HepG2 (cell line): ENCODE data around the gene HSD17B8. TPM values are rescaled to one million over a fixed set of nuclear protein-coding genes. Genes with fewer than 3 reads are reported as not detected.
A peak's percentile ranks its signal among the peaks of the same experiment; 100 is the strongest.

Experiments
- BHLHE40 ChIP-seq: IDR thresholded peaks from 2 replicates; pipeline ENCODE4 v1.6.1; 2011; ENCODE audit warnings: low read length, improper control_type of control experiment
- FOXK1 ChIP-seq: sonication (generic); formaldehyde crosslinking; IDR thresholded peaks from 2 replicates; pipeline ENCODE4 v1.4.0; 2020; ENCODE audit warnings: low read depth, missing genetic modification reagents, borderline replicate concordance
- HMGA1 ChIP-seq: sonication (generic); formaldehyde crosslinking; conservative IDR thresholded peaks from 2 replicates; pipeline ENCODE4 v1.4.0; 2020; ENCODE audit warnings: missing genetic modification reagents
- MTF2 ChIP-seq: sonication (generic); formaldehyde crosslinking; IDR thresholded peaks from 2 replicates; pipeline ENCODE4 v1.5.0; 2020; ENCODE audit warnings: missing genetic modification reagents, borderline replicate concordance
- NAIF1 ChIP-seq: sonication (generic); formaldehyde crosslinking; IDR thresholded peaks from 2 replicates; pipeline ENCODE4 v1.5.0; 2020; ENCODE audit warnings: mild to moderate bottlenecking, missing genetic modification reagents, borderline replicate concordance
- RBM22 ChIP-seq: fragments of 200-400 bp; formaldehyde crosslinking; optimal IDR thresholded peaks from 2 replicates; pipeline ENCODE3; 2017; ENCODE audit warnings: mild to moderate bottlenecking, low read length, moderate library complexity
- SETDB1 ChIP-seq: sonication (generic); formaldehyde crosslinking; IDR thresholded peaks from 2 replicates; pipeline ENCODE4 v1.5.1; 2020; ENCODE audit warnings: missing genetic modification reagents, mild to moderate bottlenecking, borderline replicate concordance
- SMYD3 ChIP-seq: sonication (generic); formaldehyde crosslinking; IDR thresholded peaks from 2 replicates; pipeline ENCODE4 v1.8.1; 2023; ENCODE audit warnings: mild to moderate bottlenecking, missing genetic modification reagents
- SNRNP70 ChIP-seq: fragments of 200-400 bp; formaldehyde crosslinking; IDR thresholded peaks from 2 replicates; pipeline ENCODE4 v1.6.1; 2017; ENCODE audit warnings: mild to moderate bottlenecking, low read depth, low read length, moderate library complexity
- polyA plus RNA-seq, 8 experiments: library from polyadenylated mRNA; depleted of rRNA in 3 of 8; stranded (reverse) in 7 of 8; unstranded in 1 of 8; fragments of >200 nt; fragmentation: Illumina TruSeq in 4 of 8; extraction: Trizol in 4 of 8; gene quantifications; 2 replicates each; pipeline versions ENCODE4 v1.2.1 to v1.2.3, GENCODE V29; 2011 to 2016; ENCODE audit warnings: low read depth in 4 of 8, missing spikeins in 1 of 8, mixed read lengths in 1 of 8; ENCODE audit not compliant: insufficient read depth in 1 of 8
- total RNA-seq, 5 experiments: library from RNA; depleted of rRNA; stranded (reverse); fragments of >200 nt; fragmentation: Illumina TruSeq; extraction: Trizol; gene quantifications; 2 replicates each; pipeline ENCODE4 v1.2.3, GENCODE V29; 2016; ENCODE audit warnings: low read depth in 1 of 5
- TF ChIP-seq, protein P1 (sequence below): sonication (generic); formaldehyde crosslinking; IDR thresholded peaks from 2 replicates; pipeline ENCODE4 v1.4.0; 2020; ENCODE audit warnings: missing genetic modification reagents
- TF ChIP-seq, protein P2 (sequence below): sonication (generic); formaldehyde crosslinking; IDR thresholded peaks from 2 replicates; pipeline ENCODE4 v1.5.0; 2020; ENCODE audit warnings: missing genetic modification reagents, mild to moderate bottlenecking, borderline replicate concordance
- TF ChIP-seq, protein P3 (sequence below): sonication (generic); formaldehyde crosslinking; IDR thresholded peaks from 2 replicates; pipeline ENCODE4 v1.4.0; 2020; ENCODE audit warnings: mild to moderate bottlenecking, missing genetic modification reagents
- TF ChIP-seq, protein P4 (sequence below): sonication (generic); formaldehyde crosslinking; IDR thresholded peaks from 2 replicates; pipeline ENCODE4 v1.9.0; 2021; ENCODE audit warnings: missing genetic modification reagents, borderline replicate concordance
- TF ChIP-seq, protein P5 (sequence below), 2 experiments: sonication (generic) in 1 of 2; formaldehyde crosslinking in 1 of 2; IDR thresholded peaks; 2 replicates each; pipeline versions ENCODE4 v1.5.1 to v1.6.1; 2011 to 2020; ENCODE audit warnings: borderline replicate concordance in 1 of 2, low read depth in 1 of 2, low read length in 1 of 2, mild to moderate bottlenecking in 1 of 2, missing genetic modification reagents in 1 of 2, moderate library complexity in 1 of 2
- TF ChIP-seq, protein P6 (sequence below): IDR thresholded peaks from 2 replicates; pipeline ENCODE4 v1.6.1; 2016; ENCODE audit warnings: missing compliant biosample characterization, missing genetic modification reagents, borderline replicate concordance

The HSD17B8 gene
- total and polyA plus RNA-seq, 2 of the 13 experiments (the other 11 are each of a cell fraction or from before 2014, with no cell fraction given): 12.6 to 20.1 TPM

DNA sequence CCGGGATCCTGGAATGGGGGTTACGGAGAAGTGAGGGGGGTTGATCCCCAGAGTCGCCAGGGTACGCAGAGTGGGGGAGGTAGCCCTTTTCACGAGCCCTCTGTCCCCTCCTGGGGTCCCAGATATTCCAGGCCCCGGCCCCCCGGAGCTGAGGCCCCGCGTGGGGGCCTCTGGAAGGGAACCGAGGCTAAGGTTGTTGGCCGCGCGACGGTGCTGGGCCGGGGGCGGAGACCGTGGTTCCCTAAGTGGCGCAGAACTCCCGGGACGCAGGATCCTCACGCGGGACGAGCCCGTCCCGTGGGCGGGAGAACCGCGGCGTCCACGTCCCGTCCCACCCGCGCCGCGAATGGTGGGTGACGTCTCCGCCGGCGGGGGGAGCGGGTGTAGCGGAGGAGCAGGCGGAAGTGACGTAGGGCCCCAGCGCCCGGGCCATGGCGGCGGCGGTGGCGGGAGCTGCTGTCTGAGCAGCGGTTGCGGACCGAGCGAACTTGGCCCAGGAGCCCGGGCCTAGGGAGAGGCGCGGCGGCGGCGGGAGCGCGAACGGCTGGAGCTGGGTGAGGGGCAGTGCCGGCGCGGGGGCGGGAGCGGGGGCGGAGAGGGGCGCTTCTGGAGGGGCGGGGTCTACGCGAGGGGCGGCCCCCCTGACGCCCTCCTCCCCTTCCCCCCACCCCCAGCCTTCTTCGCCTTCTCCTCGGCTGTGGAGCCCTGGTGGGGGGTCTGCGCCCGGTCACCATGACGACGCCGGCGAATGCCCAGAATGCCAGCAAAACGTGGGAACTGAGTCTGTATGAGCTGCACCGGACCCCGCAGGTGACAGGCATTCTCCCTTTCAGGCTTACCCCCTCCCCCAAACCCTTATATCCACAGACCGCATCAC, 3.9 kb downstream of the HSD17B8 start, which contains the start of gene RING1 (continued):
- TF ChIP-seq, protein P1, sequence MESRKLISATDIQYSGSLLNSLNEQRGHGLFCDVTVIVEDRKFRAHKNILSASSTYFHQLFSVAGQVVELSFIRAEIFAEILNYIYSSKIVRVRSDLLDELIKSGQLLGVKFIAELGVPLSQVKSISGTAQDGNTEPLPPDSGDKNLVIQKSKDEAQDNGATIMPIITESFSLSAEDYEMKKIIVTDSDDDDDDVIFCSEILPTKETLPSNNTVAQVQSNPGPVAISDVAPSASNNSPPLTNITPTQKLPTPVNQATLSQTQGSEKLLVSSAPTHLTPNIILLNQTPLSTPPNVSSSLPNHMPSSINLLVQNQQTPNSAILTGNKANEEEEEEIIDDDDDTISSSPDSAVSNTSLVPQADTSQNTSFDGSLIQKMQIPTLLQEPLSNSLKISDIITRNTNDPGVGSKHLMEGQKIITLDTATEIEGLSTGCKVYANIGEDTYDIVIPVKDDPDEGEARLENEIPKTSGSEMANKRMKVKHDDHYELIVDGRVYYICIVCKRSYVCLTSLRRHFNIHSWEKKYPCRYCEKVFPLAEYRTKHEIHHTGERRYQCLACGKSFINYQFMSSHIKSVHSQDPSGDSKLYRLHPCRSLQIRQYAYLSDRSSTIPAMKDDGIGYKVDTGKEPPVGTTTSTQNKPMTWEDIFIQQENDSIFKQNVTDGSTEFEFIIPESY (CRISPR knock-in tag): no peak
- TF ChIP-seq, protein P2, sequence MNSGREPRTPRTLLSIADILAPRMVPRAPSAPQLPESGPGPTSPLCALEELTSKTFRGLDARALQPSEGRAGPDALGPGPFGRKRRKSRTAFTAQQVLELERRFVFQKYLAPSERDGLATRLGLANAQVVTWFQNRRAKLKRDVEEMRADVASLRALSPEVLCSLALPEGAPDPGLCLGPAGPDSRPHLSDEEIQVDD (CRISPR knock-in tag): peak; percentile 91; the same call in 1 of the 2 replicates
- TF ChIP-seq HMGA1 (no peak), SMYD3 (no peak), SNRNP70 (no peak), BHLHE40 (0 out of 2 replicates have a peak, but pooled peaks have one; percentile 12), RBM22 (no peak), NAIF1 (CRISPR knock-in tag) (no peak), MTF2 (CRISPR knock-in tag) (peak; percentile 1; the same call in 1 of the 2 replicates), FOXK1 (CRISPR knock-in tag) (peak; percentile 66; the same call in 1 of the 2 replicates), SETDB1 (CRISPR knock-in tag) (no peak)
- TF ChIP-seq, protein P3, sequence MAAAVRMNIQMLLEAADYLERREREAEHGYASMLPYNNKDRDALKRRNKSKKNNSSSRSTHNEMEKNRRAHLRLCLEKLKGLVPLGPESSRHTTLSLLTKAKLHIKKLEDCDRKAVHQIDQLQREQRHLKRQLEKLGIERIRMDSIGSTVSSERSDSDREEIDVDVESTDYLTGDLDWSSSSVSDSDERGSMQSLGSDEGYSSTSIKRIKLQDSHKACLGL (CRISPR knock-in tag): peak; percentile 92
- TF ChIP-seq, protein P4, sequence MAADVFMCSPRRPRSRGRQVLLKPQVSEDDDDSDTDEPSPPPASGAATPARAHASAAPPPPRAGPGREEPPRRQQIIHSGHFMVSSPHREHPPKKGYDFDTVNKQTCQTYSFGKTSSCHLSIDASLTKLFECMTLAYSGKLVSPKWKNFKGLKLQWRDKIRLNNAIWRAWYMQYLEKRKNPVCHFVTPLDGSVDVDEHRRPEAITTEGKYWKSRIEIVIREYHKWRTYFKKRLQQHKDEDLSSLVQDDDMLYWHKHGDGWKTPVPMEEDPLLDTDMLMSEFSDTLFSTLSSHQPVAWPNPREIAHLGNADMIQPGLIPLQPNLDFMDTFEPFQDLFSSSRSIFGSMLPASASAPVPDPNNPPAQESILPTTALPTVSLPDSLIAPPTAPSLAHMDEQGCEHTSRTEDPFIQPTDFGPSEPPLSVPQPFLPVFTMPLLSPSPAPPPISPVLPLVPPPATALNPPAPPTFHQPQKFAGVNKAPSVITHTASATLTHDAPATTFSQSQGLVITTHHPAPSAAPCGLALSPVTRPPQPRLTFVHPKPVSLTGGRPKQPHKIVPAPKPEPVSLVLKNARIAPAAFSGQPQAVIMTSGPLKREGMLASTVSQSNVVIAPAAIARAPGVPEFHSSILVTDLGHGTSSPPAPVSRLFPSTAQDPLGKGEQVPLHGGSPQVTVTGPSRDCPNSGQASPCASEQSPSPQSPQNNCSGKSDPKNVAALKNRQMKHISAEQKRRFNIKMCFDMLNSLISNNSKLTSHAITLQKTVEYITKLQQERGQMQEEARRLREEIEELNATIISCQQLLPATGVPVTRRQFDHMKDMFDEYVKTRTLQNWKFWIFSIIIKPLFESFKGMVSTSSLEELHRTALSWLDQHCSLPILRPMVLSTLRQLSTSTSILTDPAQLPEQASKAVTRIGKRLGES (CRISPR knock-in tag): no peak
- TF ChIP-seq, protein P5, sequence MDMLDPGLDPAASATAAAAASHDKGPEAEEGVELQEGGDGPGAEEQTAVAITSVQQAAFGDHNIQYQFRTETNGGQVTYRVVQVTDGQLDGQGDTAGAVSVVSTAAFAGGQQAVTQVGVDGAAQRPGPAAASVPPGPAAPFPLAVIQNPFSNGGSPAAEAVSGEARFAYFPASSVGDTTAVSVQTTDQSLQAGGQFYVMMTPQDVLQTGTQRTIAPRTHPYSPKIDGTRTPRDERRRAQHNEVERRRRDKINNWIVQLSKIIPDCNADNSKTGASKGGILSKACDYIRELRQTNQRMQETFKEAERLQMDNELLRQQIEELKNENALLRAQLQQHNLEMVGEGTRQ (IDR thresholded peaks at IDR 0.05; ENCODE audit: low read depth, low read length): no peak
- TF ChIP-seq, protein P5 (CRISPR knock-in tag; IDR thresholded peaks at IDR 0.05; ENCODE audit: borderline replicate concordance): no peak
- TF ChIP-seq, protein P6, sequence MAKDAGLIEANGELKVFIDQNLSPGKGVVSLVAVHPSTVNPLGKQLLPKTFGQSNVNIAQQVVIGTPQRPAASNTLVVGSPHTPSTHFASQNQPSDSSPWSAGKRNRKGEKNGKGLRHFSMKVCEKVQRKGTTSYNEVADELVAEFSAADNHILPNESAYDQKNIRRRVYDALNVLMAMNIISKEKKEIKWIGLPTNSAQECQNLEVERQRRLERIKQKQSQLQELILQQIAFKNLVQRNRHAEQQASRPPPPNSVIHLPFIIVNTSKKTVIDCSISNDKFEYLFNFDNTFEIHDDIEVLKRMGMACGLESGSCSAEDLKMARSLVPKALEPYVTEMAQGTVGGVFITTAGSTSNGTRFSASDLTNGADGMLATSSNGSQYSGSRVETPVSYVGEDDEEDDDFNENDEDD (CRISPR knock-in tag): peak; percentile 86
